Dermis microvascular lymphatic vessel endothelial cell (primary cell): ENCODE measurements around the gene FANCM. TPM values are rescaled to one million over a fixed set of nuclear protein-coding genes. Genes with fewer than 3 reads are reported as not detected.
A peak's percentile ranks its signal among the peaks of the same experiment; 100 is the strongest.
"Not testable (repeated sequence)": the region's sequence is repeated elsewhere in the genome, so short reads cannot be mapped to it uniquely, and the experiment has no call there.

Experiments used
- DNase-seq, 2 donors: peaks; one replicate each; pipeline versions ENCODE4 v3.0.0 to v3.0.0-alpha.2; 2010; ENCODE audit warnings: low read depth in 2 of 2
- total RNA-seq: library from RNA; depleted of rRNA; stranded (reverse); fragments of >200 nt; gene quantifications from 2 replicates; pipeline ENCODE4 v1.2.1, GENCODE V29; 2014

FANCM gene
- total RNA-seq, 1 donor from 2014 or later: 8.0 TPM

GRCh38 chr14:45144658-45145057, 8.9 kb downstream of the FANCM start:
- no peak for DNase-seq

GRCh38 chr14:45145214-45145613, 9.5 kb downstream of the FANCM start:
- no peak for DNase-seq

GRCh38 chr14:45149602-45150001, 13.9 kb downstream of the FANCM start:
- DNase-seq: no peak

- DNase-seq: no peak
These were observed 14.7 kb downstream of the FANCM start for GRCh38 chr14:45150386-45150890.

DNA sequence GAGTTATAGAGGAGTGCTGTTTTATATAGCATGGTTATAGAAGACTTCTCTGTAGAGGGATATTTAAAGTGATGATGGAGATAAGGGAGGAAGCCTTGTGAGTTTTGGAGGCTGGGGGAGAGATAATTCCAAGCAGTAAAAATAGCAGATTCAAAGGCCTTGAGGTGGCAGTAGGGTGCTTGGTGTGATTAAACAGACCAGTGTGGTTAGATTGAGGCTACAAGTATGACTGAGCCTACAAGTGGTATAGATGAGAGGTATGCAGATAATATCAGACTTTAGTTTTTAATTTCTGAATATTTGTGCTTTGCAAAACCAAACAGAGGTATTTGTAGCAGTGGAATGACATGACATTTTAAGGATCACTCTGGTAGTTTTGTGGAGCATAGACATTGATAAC, 20.3 kb downstream of the FANCM start:
- DNase-seq: no peak

GRCh38 chr14:45169906-45170305, 34.2 kb downstream of the FANCM start:
- no peak for DNase-seq

GRCh38 chr14:45177076-45177475, 41.3 kb downstream of the FANCM start:
- no peak for DNase-seq

- peak in 1 of 2 donors; percentile 43 for DNase-seq
These were observed 45.6 kb downstream of the FANCM start for GRCh38 chr14:45181329-45181728.

GRCh38 chr14:45181806-45182205, 46.1 kb downstream of the FANCM start:
- DNase-seq: no peak

GRCh38 chr14:45185100-45185814, 49.5 kb downstream of the FANCM start:
- no peak for DNase-seq

- no peak for DNase-seq
These were observed 59.2 kb downstream of the FANCM start for GRCh38 chr14:45194964-45195363.

DNA sequence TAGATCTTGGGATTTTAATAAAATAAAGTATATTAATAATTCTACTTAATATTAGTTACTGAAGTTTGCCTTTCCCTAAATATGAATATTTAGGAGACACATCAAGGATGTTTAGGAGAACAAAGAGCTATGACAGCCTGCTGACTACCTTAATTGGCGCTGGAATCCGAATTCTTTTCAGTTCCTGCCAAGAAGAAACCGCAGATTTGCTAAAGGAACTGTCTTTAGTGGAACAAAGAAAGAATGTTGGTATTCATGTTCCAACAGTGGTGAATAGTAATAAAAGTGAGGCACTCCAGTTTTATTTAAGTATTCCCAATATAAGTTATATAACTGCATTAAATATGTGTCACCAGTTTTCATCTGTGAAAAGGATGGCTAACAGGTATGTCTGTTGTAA, 62.8 kb downstream of the FANCM start:
- DNase-seq: no peak

- no peak for DNase-seq
These were observed 63.5 kb downstream of the FANCM start for GRCh38 chr14:45199230-45199629.

GRCh38 chr14:45201905-45202304, 66.2 kb downstream of the FANCM start:
- peak in 1 of 2 donors; percentile 24 for DNase-seq

- DNase-seq: no peak
These were observed 68.5 kb downstream of the FANCM start for GRCh38 chr14:45204241-45204640.

- no peak for DNase-seq
These were observed 74.4 kb downstream of the FANCM start for GRCh38 chr14:45210159-45210558.

GRCh38 chr14:45211295-45211694, 75.6 kb downstream of the FANCM start:
- DNase-seq: no peak

- no peak for DNase-seq
These were observed 76.5 kb downstream of the FANCM start for GRCh38 chr14:45212231-45212630.

DNA sequence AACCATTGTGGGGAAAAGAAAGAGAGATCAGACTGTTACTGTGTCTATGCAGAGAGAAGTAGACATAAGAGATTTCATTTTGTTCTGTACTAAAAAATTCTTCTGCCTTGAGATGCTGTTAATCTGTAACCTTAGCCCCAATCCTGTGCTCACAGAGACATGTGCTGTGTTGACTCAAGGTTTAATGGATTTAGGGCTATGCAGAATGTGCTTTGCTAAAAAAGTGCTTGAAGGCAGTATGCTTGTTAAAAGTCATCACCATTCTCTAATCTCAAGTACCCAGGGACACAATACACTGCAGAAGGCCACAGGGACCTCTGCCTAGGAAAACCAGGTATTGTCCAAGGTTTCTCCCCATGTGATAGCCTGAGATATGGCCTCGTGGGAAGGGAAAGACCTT, 78.0 kb downstream of the FANCM start:
- not testable (repeated sequence) for DNase-seq

- not testable (repeated sequence) for DNase-seq
These were observed 78.6 kb downstream of the FANCM start for GRCh38 chr14:45214341-45214740.

GRCh38 chr14:45222485-45223262, 86.9 kb downstream of the FANCM start:
- no peak for DNase-seq

DNA sequence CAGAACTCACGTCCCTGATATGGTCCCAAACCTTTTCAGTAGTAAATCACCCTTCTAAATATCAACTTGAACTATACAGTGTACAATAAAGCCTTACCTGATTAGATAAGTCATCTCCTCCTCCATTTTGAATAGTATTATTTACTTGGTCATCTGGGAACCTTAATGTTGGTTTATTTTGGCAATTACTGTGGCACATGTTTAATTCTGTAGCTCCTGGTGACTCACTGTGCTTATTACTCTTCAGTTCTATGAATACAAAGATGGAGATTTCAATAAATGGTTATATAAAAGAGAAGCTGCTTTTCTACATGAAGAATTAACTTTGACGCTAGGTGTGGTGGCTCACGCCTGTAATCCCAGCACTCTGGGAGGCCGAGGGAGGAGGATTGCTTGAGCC, 91.8 kb downstream of the FANCM start:
- DNase-seq: no peak

- no peak for DNase-seq
These were observed 103.3 kb downstream of the FANCM start for GRCh38 chr14:45238988-45239387.
